BLaER1 treated with 17β-estradiol and CSF1 and Interleukin-3, amounts not matched to agents 10 nM and 100 nM (cell line): Measurements from ENCODE around the gene DTL.

Experiments
- H3K27ac ChIP-seq, 11 experiments: shearing (Covaris generic); formaldehyde crosslinking; 2 replicates each; pipeline ENCODE4 v1.8.1; 2022
- H3K27me3 ChIP-seq, 11 experiments: shearing (Covaris generic); formaldehyde crosslinking; 2 replicates each; pipeline ENCODE4 v1.8.1; 2022
- H3K36me3 ChIP-seq, 11 experiments: shearing (Covaris generic); formaldehyde crosslinking; 2 replicates each; pipeline ENCODE4 v1.8.1; 2022
- H3K4me1 ChIP-seq, 10 experiments: shearing (Covaris generic); formaldehyde crosslinking; 2 replicates each; pipeline ENCODE4 v1.8.1; 2022
- H3K4me2 ChIP-seq, 11 experiments: shearing (Covaris generic); formaldehyde crosslinking; 2 replicates each; pipeline ENCODE4 v1.8.1; 2022
- H3K4me3 ChIP-seq, 10 experiments: shearing (Covaris generic); formaldehyde crosslinking; 2 replicates each; pipeline ENCODE4 v1.8.1; 2022
- H3K9ac ChIP-seq, 11 experiments: shearing (Covaris generic); formaldehyde crosslinking; 2 replicates each; pipeline ENCODE4 v1.8.1; 2022
- H3K9me3 ChIP-seq, 11 experiments: shearing (Covaris generic); formaldehyde crosslinking; replicated peaks in 1 of 11; 2 replicates each; pipeline ENCODE4 v1.8.1; 2022
- H4K20me1 ChIP-seq, 11 experiments: shearing (Covaris generic); formaldehyde crosslinking; 2 replicates each; pipeline ENCODE4 v1.8.1; 2022
- Cebpa-rat ChIP-seq, 11 experiments: shearing (Covaris generic); IDR thresholded peaks; 2 replicates each; pipeline ENCODE4 v1.8.1; 2022

Gene DTL

GRCh38 chr1:212135166-212135565, 99.6 kb downstream of the DTL start:
- TF ChIP-seq Cebpa-rat (IDR thresholded peaks at IDR 0.05): no peak
- Histone ChIP-seq H3K4me2 (no peak overlapping the region), H3K27me3 (no peaks in the 10 kb centered on the region)

GRCh38 chr1:212137854-212138253, 102.3 kb downstream of the DTL start:
- Histone ChIP-seq H3K4me3 (no peak overlapping the region), H3K36me3 (peaks cover 0 to 13% (median 6%) of the 10 kb centered on the region in 11 experiments; a peak in 7 of 22 replicates), H3K27me3 (no peaks in the 10 kb centered on the region), H4K20me1 (no peaks in the 10 kb centered on the region), H3K27ac (no peak overlapping the region), H3K4me2 (no peak overlapping the region), H3K9me3 (peaks cover 11 to 21% (median 16%) of the 10 kb centered on the region in 11 experiments; a peak in 20 of 22 replicates), H3K9ac (no peak overlapping the region), H3K4me1 (peaks cover 0 to 8% (median 6%) of the 10 kb centered on the region in 10 experiments; a peak in 10 of 20 replicates)
- TF ChIP-seq Cebpa-rat (IDR thresholded peaks at IDR 0.05): no peak

More at GRCh38 chr1:212135166-212135565, 99.6 kb downstream of the DTL start:
- H3K9me3 ChIP-seq: peaks cover 10 to 21% (median 15%) of the 10 kb centered on the region in 11 experiments; a peak in 15 of 22 replicates
- H3K4me3 ChIP-seq: no peak overlapping the region
- H3K4me1 ChIP-seq: peaks cover 0 to 8% (median 0%) of the 10 kb centered on the region in 10 experiments; a peak in 2 of 20 replicates
- H4K20me1 ChIP-seq: no peaks in the 10 kb centered on the region
- no peak overlapping the region for H3K9ac ChIP-seq
- no peak overlapping the region for H3K27ac ChIP-seq
- H3K36me3 ChIP-seq: peaks cover 0 to 22% (median 7%) of the 10 kb centered on the region in 11 experiments; a peak in 9 of 22 replicates

- H4K20me1 ChIP-seq: no peaks in the 10 kb centered on the region
- no peak overlapping the region for H3K9ac ChIP-seq
- no peak for TF ChIP-seq Cebpa-rat (IDR thresholded peaks at IDR 0.05)
- no peak overlapping the region for H3K4me3 ChIP-seq
- H3K27ac ChIP-seq: no peak overlapping the region
- H3K27me3 ChIP-seq: no peaks in the 10 kb centered on the region
- peaks cover 17 to 27% (median 22%) of the 10 kb centered on the region in 11 experiments for H3K9me3 ChIP-seq
- H3K36me3 ChIP-seq: peaks cover 0 to 13% (median 3%) of the 10 kb centered on the region in 11 experiments; a peak in 6 of 22 replicates
- H3K4me2 ChIP-seq: no peak overlapping the region
- H3K4me1 ChIP-seq: peaks cover 0 to 13% (median 7%) of the 10 kb centered on the region in 10 experiments; a peak in 10 of 20 replicates
These were observed 102.9 kb downstream of the DTL start for GRCh38 chr1:212138457-212138856.

- Histone ChIP-seq H3K9ac (no peak overlapping the region), H3K27me3 (no peaks in the 10 kb centered on the region), H3K27ac (no peak overlapping the region), H3K4me1 (peaks cover 0 to 24% (median 10%) of the 10 kb centered on the region in 10 experiments; a peak in 17 of 20 replicates), H3K9me3 (peaks cover 18 to 28% (median 22%) of the 10 kb centered on the region in 11 experiments; a peak in 21 of 22 replicates), H3K4me3 (no peak overlapping the region), H3K36me3 (peaks cover 0 to 13% (median 0%) of the 10 kb centered on the region in 11 experiments; a peak in 3 of 22 replicates), H4K20me1 (no peaks in the 10 kb centered on the region), H3K4me2 (no peak overlapping the region)
- no peak for TF ChIP-seq Cebpa-rat (IDR thresholded peaks at IDR 0.05)
These were observed 104.1 kb downstream of the DTL start for GRCh38 chr1:212139526-212140135.

GRCh38 chr1:212141404-212141803, 105.9 kb downstream of the DTL start:
- peaks cover 9 to 13% (median 12%) of the 10 kb centered on the region in 11 experiments; a peak in 21 of 22 replicates for H3K9me3 ChIP-seq
- H3K4me1 ChIP-seq: peaks cover 0 to 40% (median 22%) of the 10 kb centered on the region in 10 experiments; a peak in 17 of 20 replicates
- peaks cover 0 to 6% (median 0%) of the 10 kb centered on the region in 11 experiments; a peak in 1 of 22 replicates for H3K36me3 ChIP-seq
- H3K4me2 ChIP-seq: no peak overlapping the region
- H3K27ac ChIP-seq: no peak overlapping the region
- no peak for TF ChIP-seq Cebpa-rat (IDR thresholded peaks at IDR 0.05)
- no peaks in the 10 kb centered on the region for H4K20me1 ChIP-seq
- no peak overlapping the region for H3K9ac ChIP-seq
- no peak overlapping the region for H3K4me3 ChIP-seq
- H3K27me3 ChIP-seq: no peaks in the 10 kb centered on the region

GRCh38 chr1:212142883-212143530, 107.5 kb downstream of the DTL start:
- H3K27ac ChIP-seq: no peak overlapping the region
- H3K9ac ChIP-seq: no peak overlapping the region
- H3K4me2 ChIP-seq: peak overlapping the region in 6 of 11 experiments; percentile 11 to 47 (median 43); a peak in 11 of 22 replicates
- no peaks in the 10 kb centered on the region for H4K20me1 ChIP-seq
- H3K4me3 ChIP-seq: no peak overlapping the region; a peak in 1 of 20 replicates
- TF ChIP-seq Cebpa-rat (IDR thresholded peaks at IDR 0.05): no peak
- peaks cover 0 to 6% (median 0%) of the 10 kb centered on the region in 11 experiments; a peak in 1 of 22 replicates for H3K36me3 ChIP-seq
- peaks cover 0 to 55% (median 33%) of the 10 kb centered on the region in 10 experiments; a peak in 15 of 20 replicates for H3K4me1 ChIP-seq
- H3K27me3 ChIP-seq: no peaks in the 10 kb centered on the region
- peaks cover 9 to 13% (median 12%) of the 10 kb centered on the region in 11 experiments; a peak in 21 of 22 replicates for H3K9me3 ChIP-seq

- H3K36me3 ChIP-seq: peaks cover 0 to 6% (median 0%) of the 10 kb centered on the region in 11 experiments; a peak in 1 of 22 replicates
- no peak for TF ChIP-seq Cebpa-rat (IDR thresholded peaks at IDR 0.05)
- H3K9me3 ChIP-seq: peaks cover 8 to 13% (median 12%) of the 10 kb centered on the region in 11 experiments; a peak in 21 of 22 replicates
- H3K27me3 ChIP-seq: no peaks in the 10 kb centered on the region
- H3K27ac ChIP-seq: no peak overlapping the region
- peaks cover 0 to 77% (median 49%) of the 10 kb centered on the region in 10 experiments; a peak in 18 of 20 replicates for H3K4me1 ChIP-seq
- H3K9ac ChIP-seq: no peak overlapping the region
- no peaks in the 10 kb centered on the region for H4K20me1 ChIP-seq
- H3K4me2 ChIP-seq: peak overlapping the region in 6 of 11 experiments; percentile 1 to 26 (median 10); a peak in 5 of 22 replicates
- H3K4me3 ChIP-seq: no peak overlapping the region
These were observed 112.1 kb downstream of the DTL start for GRCh38 chr1:212147581-212148033.

GRCh38 chr1:212149566-212149965, 114.0 kb downstream of the DTL start:
- Histone ChIP-seq H4K20me1 (no peaks in the 10 kb centered on the region), H3K27ac (no peak overlapping the region), H3K9me3 (peaks cover 0 to 11% (median 6%) of the 10 kb centered on the region in 11 experiments; a peak in 11 of 22 replicates), H3K27me3 (no peaks in the 10 kb centered on the region), H3K4me3 (no peak overlapping the region), H3K4me1 (peaks cover 10 to 58% (median 42%) of the 10 kb centered on the region in 10 experiments), H3K9ac (no peak overlapping the region), H3K4me2 (no peak overlapping the region; a peak in 1 of 22 replicates), H3K36me3 (no peaks in the 10 kb centered on the region)
- TF ChIP-seq Cebpa-rat (IDR thresholded peaks at IDR 0.05): no peak

GRCh38 chr1:212152308-212152693, 116.8 kb downstream of the DTL start:
- TF ChIP-seq Cebpa-rat (IDR thresholded peaks at IDR 0.05): no peak
- Histone ChIP-seq H3K36me3 (no peaks in the 10 kb centered on the region), H4K20me1 (no peaks in the 10 kb centered on the region), H3K27me3 (no peaks in the 10 kb centered on the region), H3K4me2 (peak overlapping the region in 10 of 11 experiments; percentile 6 to 58 (median 33); a peak in 12 of 22 replicates), H3K9ac (no peak overlapping the region), H3K4me3 (no peak overlapping the region), H3K27ac (no peak overlapping the region), H3K9me3 (peaks cover 0 to 18% (median 10%) of the 10 kb centered on the region in 11 experiments; a peak in 13 of 22 replicates), H3K4me1 (peaks cover 10 to 34% (median 25%) of the 10 kb centered on the region in 10 experiments)
